AG09309 (cell line): Measurements from ENCODE around the gene ALOX12.

ENCODE experiments used
- DNase-seq: peaks from one replicate; pipeline ENCODE4 v3.0.0-alpha.2; 2010; ENCODE audit warnings: low read depth
- H3K4me3 ChIP-seq: 2 replicates; pipeline ENCODE4 v1.5.1; 2011; ENCODE audit warnings: mild to moderate bottlenecking, low read depth, low read length, moderate library complexity; ENCODE audit not compliant: control insufficient read depth
- CTCF ChIP-seq: IDR thresholded peaks from 2 replicates; pipeline ENCODE4 v1.5.1; 2011; ENCODE audit warnings: mild to moderate bottlenecking, low read depth, low read length, inconsistent platforms; ENCODE audit not compliant: insufficient read depth, control insufficient read depth; ENCODE audit errors: missing control alignments

ALOX12 gene

GRCh38 chr17:7039832-7040231 lies 44.0 kb downstream of the ALOX12 start:
- H3K4me3 ChIP-seq = no peak overlapping the region
- no peak for DNase-seq
- no peak for TF ChIP-seq CTCF

DNA sequence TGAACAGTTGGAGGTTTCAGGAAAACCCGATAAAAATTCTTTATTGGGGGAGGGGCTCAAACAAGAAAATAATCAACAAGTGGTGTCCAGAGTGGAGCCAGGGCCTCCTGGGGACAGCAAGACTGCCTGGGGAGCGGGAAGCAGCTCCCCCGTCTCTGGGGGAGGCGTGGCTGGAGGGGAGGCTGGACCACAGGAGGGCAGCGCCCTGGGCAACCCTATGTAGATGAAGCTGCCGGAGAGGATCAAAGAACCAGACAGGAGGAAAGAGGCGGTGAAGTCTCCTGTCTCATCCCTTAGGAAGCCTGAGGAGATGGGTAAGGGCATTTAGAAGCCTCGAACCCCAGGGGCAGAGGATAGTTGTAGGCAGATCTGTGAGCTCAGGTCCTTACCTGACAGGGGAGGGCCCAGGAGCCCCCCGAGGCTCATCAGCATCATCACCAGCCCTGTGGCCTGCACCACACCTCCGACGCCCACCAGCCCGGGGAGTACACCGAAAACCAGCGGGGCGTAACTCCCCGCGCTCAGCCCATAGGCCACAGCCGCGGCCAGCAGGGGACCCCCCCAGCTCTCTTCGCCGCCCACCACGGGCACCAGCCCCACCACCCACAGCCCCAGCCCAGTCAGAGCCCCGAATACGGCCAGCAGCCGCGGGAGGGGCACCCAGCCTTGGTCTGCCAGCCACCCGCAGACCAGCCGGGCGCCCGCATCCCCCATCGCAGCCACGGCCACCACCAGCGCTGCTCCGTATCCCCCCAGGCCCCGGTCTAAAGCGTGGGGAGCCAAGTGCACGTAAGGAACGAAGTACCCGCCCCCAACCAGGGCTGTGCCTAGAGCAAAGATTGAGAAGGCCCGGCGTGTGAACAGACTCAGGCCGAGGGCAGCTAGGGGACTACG lies 46.0 kb downstream of the ALOX12 start:
- no peak for DNase-seq
- no peak for TF ChIP-seq CTCF
- H3K4me3 ChIP-seq = no peak overlapping the region

GRCh38 chr17:7042501-7043181 lies 46.8 kb downstream of the ALOX12 start:
- no peak for TF ChIP-seq CTCF
- no peak for DNase-seq
- H3K4me3 ChIP-seq = peak overlapping the region; percentile 50

- no peak for TF ChIP-seq CTCF
- no peak for DNase-seq
- peak overlapping the region; percentile 50 for H3K4me3 ChIP-seq
These were observed 47.3 kb downstream of the ALOX12 start for GRCh38 chr17:7043182-7043496.

DNA sequence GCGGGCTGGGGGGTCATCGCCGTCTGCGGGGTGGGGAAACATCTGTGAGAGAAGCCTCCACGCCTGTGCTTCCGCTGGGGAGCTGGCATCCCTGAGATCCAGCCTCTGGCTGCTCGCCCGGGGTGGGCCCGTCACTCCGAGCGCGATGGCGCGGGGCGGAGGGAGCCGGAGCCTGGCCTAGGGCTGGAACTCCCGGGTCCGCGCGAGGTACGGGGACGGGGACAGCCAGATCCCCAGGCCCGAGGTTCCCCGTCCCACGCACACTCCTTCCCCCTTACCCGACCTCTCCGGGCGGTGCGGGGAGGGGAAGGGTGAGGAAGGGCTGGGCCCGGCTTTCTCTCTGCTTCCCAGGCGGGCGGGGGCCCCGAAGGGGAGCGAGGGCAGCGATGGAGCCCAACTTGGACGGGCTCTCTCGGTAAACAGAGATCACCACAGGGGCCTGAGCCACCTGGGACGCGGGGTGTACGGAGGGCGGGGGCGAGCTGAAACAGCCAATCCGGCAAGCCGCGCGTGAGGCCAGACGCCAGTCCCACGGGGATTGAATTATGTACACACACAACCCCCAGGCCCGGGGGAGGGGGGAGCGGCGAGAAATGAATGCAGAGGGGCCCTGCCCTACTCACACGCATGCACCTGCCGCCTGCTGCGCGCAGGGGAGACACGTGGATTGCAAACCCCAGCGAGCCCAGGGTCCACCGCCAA lies 47.8 kb downstream of the ALOX12 start, which contains the start of gene SLC16A11:
Gene SLC16A11, minus strand, starts transcription at position 596 of the 702 bp plus-strand sequence. Its CDS starts 579 bp downstream, at position 17.
- no peak for DNase-seq
- peak within 1 kb of the TSS; percentile 50 for H3K4me3 ChIP-seq
- no peak for TF ChIP-seq CTCF

GRCh38 chr17:7045492-7046126 lies 49.8 kb downstream of the ALOX12 start:
- TF ChIP-seq CTCF = peak; percentile 63
- DNase-seq = no peak
- H3K4me3 ChIP-seq = no peak overlapping the region
